Adrenal gland (tissue), 5 donors: ENCODE data around the gene ITGA11.

ENCODE experiments used
- CTCF ChIP-seq, 6 experiments: fragments of 450-650 bp in 4 of 6; fragments of 200-600 bp in 2 of 6; sonication (generic) in 1 of 6; IDR thresholded peaks; 1 replicate in 5 of 6; 2 replicates in 1 of 6; pipeline versions ENCODE4 v1.5.1 to v1.8.0; 2016 to 2021; ENCODE audit warnings: antibody characterized with exemption in 6 of 6, mild to moderate bottlenecking in 2 of 6, moderate library complexity in 1 of 6
- POLR2A ChIP-seq, 2 donors: fragments of 450-650 bp; IDR thresholded peaks; one replicate each; pipeline ENCODE4 v1.6.1; 2017; ENCODE audit warnings: antibody characterized with exemption in 2 of 2, mild to moderate bottlenecking in 2 of 2, moderate library complexity in 1 of 2
- donor health status: DM: no; HTN: no; CAD: no.

- no peak for TF ChIP-seq CTCF (IDR thresholded peaks at IDR 0.05)
- no peak for TF ChIP-seq POLR2A (IDR thresholded peaks at IDR 0.05)
Observed at GRCh38 chr15:68298882-68299381, 133.0 kb downstream of the ITGA11 start.
